Germinal center (tissue), 1 donor: ENCODE results near the gene MRE11.
"Not testable (repeated sequence)": the region's sequence is repeated elsewhere in the genome, so short reads cannot be mapped to it uniquely, and the experiment has no call there.

Experiments
- DNase-seq: peaks from one replicate; pipeline ENCODE4 v3.0.0; 2012; ENCODE audit warnings: mixed read lengths, low spot score

The MRE11 gene

DNA sequence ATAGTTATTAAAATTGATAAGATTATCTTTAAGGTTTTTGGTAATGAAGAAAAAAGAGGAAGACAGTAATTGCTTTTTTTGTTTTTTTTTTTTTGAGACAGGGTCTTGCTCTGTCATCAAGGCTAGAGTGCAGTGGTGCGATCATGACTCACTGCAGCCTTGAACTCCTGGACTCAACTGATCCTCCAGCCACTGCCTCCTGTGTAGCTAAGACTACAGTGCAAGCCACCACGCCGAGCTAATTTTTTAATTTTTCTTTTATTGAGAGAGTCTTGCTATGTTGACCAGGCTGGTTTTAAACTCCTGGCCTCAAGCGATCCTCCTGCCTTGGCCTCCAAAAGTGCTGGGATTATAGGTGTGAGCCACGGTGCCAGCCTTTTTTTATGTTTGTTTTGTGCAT lies 12.9 kb upstream of the MRE11 start:
- DNase-seq: not testable (repeated sequence)

DNA sequence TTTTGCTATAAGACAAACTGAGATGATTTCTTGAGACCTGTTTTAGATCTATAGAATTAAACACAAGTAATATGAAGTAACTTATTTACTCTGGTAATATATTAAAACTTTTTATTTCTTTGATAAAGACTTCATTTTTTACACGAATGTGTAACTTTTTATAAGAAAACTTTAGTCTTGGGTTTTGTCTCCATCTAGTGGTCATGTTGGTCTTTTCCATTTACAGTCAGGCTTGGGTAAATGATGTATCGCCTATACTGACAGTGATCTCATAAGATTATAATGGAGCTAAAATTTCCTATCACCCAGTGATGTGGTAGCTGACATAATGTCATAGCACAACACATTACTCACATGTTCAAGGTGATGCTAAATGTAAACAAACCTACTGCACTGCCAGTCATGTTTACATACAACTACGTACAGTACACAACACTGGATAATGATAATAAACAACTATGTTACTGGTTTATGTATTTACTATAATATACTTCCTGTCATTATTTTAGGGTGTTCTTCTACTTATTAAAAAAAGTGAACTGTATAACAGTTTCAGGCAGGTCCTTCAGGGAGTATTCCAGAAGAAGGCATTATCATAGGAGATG lies 11.1 kb upstream of the MRE11 start:
- DNase-seq: peak; percentile 52

- DNase-seq: no peak
Measured at GRCh38 chr11:94501522-94501921, 7.9 kb upstream of the MRE11 start.

- no peak for DNase-seq
Measured at GRCh38 chr11:94500181-94500580, 6.5 kb upstream of the MRE11 start.

- no peak for DNase-seq
Measured at GRCh38 chr11:94494126-94494680, 559 bp upstream of the MRE11 start.

- DNase-seq: no peak
Measured at GRCh38 chr11:94486068-94486467, 7.6 kb downstream of the MRE11 start.

- DNase-seq: no peak
Measured at GRCh38 chr11:94481342-94481741, 12.3 kb downstream of the MRE11 start.

DNA sequence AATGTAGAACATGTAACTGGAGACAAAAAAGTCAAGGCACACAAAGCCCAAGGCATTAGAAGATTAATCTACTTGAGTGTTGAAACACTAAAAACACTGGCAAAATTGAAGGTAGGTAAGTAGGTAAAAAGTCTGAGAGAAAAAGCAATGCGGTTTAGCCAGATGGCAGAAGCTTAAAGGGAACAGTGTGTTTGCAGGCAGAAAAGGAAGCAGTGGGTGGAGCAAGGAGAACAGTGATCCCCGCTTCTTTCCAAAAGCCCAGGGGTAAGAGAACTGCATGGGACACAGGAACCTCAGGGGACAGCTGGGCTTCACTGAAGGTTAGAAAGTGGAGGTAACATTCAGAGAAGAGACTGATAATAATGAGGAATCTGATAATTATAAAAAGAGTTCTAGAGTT lies 16.0 kb downstream of the MRE11 start:
- DNase-seq: no peak

DNA sequence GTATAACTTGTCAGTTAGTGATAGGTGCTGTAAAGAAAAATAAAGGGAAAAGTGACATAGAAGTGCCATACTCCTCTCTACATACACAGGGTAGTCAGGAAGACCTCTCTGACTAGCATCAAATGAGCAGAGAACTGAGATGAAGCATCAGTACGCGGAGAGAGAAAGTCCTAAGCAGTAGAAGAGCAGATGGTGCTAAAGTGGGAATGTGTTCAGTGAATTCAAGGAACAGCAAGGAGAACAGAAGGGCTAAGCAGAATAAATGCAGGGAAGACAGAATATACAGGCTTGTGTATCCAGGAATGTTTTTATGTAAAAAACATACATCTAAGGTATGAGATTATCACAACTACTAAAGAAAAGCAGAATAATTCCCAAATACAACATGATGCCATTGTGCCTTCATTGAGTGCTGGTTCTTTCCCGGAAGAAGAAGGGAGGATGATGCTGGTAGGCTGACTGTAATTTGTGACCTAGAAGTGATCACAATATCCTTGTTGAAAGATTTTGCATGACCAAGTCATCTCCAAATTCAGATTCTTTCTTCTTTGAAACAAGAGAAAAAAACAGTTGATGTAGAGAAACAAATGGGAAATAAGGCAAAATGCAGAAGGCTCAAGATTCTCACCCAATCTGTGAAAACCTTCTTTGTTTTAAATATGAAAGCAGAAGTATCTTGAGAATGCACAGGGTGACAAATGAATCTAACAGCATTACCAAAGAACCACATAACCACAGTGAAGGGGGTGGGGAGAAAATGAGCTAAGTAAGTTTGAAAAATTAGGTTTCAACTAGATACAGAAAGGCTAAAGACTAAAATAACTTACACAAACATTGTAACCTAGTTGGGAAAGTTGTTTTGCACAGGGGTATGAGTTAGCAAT lies 20.5 kb downstream of the MRE11 start:
- DNase-seq: no peak

DNA sequence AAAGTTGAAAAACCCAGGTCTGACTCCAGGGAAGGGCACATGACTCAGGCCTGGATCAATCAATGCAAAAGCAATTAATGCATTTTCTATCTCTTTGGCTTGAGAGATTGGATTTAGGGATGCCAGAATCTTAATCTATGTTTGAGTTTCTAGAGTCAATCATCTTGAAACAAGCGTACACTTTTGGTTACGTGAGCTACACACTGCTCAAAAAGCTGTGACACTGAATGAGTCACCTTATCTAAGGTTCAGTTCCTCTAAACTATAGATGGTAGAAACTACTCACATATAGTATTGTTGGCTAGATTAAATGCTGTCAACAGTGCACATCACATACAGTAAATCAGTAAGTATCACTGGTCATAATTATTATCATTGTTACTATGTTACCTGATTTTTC lies 24.2 kb downstream of the MRE11 start:
- no peak for DNase-seq

DNA sequence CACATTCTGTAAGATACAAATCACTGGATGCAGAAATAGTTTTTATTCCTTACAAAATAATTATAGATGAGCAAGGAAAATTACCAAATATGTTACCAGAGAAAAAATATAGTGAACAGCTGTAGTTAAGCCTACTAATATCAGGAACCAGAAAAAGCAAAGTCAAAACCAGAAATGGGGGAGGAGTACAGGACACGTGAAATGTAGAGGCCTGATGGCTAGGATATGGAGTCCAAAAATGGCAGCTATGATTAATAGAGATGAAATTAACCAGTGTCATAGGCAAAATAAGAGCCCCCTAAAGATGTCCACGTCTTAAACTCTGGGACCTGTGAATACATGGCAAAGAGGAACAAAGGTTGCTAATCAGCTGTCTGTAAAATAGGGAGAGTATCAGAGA lies 34.1 kb downstream of the MRE11 start:
- DNase-seq: no peak

GRCh38 chr11:94457118-94458029 lies 36.3 kb downstream of the MRE11 start:
- no peak for DNase-seq

GRCh38 chr11:94455861-94456260 lies 37.8 kb downstream of the MRE11 start:
- DNase-seq: no peak

DNA sequence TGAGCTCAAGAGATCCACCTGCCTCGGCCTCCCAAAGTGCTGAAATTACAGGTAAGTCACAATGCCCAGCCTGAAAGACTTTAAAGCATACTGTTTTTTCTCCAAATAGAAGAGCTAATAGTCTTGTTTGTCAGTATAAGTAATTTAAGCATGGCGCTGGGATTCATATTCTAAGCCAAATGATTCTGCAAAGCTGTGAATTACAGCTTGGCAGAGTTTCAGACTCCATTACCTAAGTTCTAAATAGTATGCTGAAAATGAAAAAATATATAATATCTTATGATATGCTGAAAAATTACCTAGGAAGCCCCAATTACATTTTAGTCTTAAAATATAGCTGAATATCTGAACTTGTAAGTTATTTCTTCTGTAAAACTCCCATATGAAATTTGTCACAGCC lies 39.3 kb downstream of the MRE11 start:
- no peak for DNase-seq

DNA sequence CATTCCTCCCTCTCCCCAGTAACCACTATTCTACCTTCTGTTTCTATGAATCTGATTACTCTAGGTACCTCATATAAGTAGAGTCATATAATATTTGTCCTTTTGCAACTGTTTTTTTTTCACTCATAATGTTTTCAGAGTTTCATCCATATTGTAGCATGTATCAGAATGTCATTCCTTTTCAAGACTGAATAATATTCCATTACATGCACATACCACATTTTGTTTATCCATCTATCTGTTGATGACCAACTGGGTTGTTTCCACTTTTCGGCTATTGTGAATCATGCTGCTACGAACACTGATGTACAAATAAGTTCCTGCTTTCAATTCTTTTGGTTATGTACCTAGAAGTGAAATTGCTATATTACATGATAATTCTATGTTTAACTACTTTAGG lies 40.7 kb downstream of the MRE11 start:
- DNase-seq: no peak

DNA sequence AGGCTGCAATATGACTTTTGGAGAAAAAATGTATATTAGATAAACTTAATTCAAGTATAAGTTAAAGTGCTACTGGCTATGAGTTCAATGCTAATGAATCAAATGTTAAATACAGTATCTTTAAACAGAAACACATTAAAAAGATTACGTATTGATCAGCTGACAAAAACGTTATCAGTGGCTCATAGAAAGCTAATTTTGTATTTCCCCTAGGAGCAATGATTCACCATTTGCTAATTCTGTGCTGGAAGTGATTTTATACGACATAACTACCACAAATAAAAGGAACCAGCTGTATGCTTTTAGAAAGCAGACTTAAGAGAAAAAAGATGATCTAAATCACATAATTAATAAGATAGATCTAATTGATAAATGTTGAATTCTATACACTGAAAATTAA lies 43.6 kb downstream of the MRE11 start:
- no peak for DNase-seq

- no peak for DNase-seq
Measured at GRCh38 chr11:94449437-94449836, 44.2 kb downstream of the MRE11 start.

DNA sequence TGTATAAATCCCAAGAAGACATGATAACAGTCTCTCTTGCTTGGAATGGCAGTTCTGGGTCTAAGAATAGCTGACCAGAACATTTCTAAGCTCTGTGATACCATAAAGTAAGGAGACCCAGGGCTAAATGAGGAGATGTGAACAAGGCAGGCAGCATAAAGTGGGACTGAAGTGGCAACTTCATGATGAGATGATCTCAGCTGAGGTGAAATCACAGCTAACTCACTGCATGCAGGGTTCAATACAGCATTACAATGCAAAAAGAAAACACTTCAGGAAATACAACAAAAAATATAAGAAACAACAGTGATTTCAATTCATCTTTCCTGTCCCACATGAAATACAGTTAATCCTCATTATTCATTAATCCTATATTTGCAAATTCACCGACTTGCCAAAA lies 44.6 kb downstream of the MRE11 start:
- DNase-seq: no peak

DNA sequence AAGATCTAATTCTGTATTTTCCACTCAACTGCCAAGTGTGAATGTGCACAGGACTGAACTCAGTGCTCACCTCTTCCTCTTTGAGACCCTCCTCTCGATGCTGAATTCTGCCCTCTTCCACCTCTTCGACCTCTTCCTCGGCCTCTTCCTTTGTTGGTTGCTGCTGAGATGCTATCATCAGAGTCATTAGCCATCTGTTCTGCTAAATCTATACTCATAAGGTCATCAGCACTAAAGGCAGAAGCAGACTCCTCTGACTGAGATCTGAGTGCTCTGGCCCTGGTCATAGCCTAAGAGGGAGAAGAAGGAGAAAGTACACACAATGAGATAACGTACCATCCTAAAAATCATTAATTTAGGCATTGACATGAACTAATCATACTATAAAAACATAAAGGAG lies 46.5 kb downstream of the MRE11 start:
- DNase-seq: no peak

DNA sequence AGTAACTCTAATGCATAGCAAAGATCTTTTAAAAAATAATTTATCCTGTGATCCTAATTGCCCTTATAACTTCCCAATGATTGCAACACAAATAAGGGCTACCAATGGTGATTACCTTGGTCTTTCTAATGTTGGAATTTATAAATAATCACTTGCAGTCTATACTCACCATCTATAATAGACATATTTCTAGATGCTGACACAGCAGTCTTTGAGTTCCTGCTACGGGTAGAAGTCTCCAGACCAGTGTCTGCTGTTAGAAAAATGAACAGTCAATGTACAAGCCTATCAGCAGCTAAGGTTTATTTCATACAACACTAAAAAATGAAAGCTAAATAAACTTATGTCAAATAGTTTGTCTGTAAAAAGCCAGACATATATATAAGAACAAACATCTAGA lies 48.0 kb downstream of the MRE11 start:
- no peak for DNase-seq

DNA sequence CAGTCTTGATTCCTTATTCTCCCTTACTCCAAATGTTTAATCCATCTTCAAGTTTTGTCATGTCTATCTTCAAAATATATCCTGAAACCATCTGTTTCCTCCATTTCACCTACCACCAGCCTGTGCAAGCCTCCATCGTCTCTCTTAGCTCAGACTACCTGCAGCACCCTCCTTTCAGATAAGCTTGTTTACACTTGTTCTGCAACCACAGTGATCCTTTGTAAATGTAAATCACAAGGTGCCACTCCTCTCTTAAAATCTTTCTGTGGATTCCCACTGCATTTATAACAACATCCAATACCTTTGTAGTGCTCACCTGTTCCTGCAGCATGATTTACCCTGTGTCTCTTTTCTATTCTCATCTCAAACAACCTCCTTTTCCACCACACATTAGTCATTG lies 60.6 kb downstream of the MRE11 start:
- DNase-seq: no peak

DNA sequence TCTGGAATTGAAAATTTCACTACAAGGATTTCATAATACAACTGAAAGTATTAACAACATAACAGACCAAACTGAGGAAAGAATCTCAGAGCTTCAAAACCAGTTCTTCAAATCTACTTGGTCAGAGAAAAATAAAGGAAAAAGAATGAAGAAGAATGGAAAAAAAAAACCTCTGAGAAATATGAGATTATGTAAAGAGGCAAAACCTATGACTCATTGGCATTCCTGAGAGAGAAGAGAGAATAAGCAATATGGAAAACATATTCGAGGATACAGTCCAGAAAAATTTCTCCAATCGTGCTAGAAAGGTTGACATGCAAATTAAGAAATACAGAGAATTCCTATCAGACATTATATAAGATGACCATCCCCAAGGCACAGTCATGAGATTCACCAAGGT lies 69.0 kb downstream of the MRE11 start:
- no peak for DNase-seq
